ENCODE results near the gene CLNS1A.
"Not testable (repeated sequence)": the region's sequence is repeated elsewhere in the genome, so short reads cannot be mapped to it uniquely, and the experiment has no call there.

- TF ChIP-seq POLR2AphosphoS5, CTCF (IDR thresholded peaks at IDR 0.05): not testable (repeated sequence)
Observed at GRCh38 chr11:77575428-77575827, 62.2 kb downstream of the CLNS1A start.
